Panc1 (cell line): ENCODE data around the gene SDK2. TPM values are rescaled to one million over a fixed set of nuclear protein-coding genes. Genes with fewer than 3 reads are reported as not detected.
"Not testable (repeated sequence)": the region's sequence is repeated elsewhere in the genome, so short reads cannot be mapped to it uniquely, and the experiment has no call there.

Experiments used
- ATAC-seq: fragments of 200-7000 bp; cut with Tn5 transposase; 2 replicates; pipeline ENCODE4 v1.9.1; 2020; ENCODE audit warnings: mild to moderate bottlenecking, moderate library complexity
- BruUV-seq: library from RNA; stranded (reverse); fragments of 400-500 nt; replicated peaks from 2 replicates; lab custom pipeline; 2021; lab: Mats Ljungman, UMichigan
- CTCF ChIA-PET: fragments of 300-600 bp; sonication (Branson Sonifier 250); formaldehyde crosslinking; loops from one replicate; lab custom pipeline; 2022; ENCODE audit warnings: antibody characterized with exemption; lab: Charles Lee
- POLR2A ChIA-PET: fragments of 300-600 bp; sonication (Branson Sonifier 250); formaldehyde crosslinking; loops from one replicate; lab custom pipeline; 2022; ENCODE audit warnings: antibody characterized with exemption; lab: Charles Lee
- DNase-seq: peaks from one replicate; pipeline ENCODE4 v3.0.0-alpha.2; 2010; ENCODE audit warnings: low read depth, low spot score
- H3K27ac ChIP-seq: 2 replicates; pipeline ENCODE4 v1.5.1; 2011; ENCODE audit warnings: mild to moderate bottlenecking, low read length, inconsistent platforms
- H3K27me3 ChIP-seq: fragments of 200-500 bp; sonication (Bioruptor generic); 2 replicates; pipeline ENCODE4 v1.6.0; 2014; ENCODE audit warnings: low read length, inconsistent platforms; ENCODE audit not compliant: control insufficient read depth, insufficient read depth
- H3K36me3 ChIP-seq: fragments of 200-500 bp; sonication (Bioruptor generic); 2 replicates; pipeline ENCODE4 v1.5.1; 2014; ENCODE audit warnings: inconsistent platforms, mild to moderate bottlenecking, low read length, moderate library complexity; ENCODE audit not compliant: control insufficient read depth, insufficient read depth
- H3K4me1 ChIP-seq: 2 replicates; pipeline ENCODE4 v1.5.1; 2011; ENCODE audit warnings: inconsistent platforms, mild to moderate bottlenecking, low read length, moderate library complexity; ENCODE audit not compliant: control insufficient read depth, insufficient read depth
- H3K4me3 ChIP-seq, 2 experiments: 2 replicates each; pipeline ENCODE4 v1.5.1; 2011 to 2012; ENCODE audit warnings: low read depth in 2 of 2, low read length in 2 of 2, mild to moderate bottlenecking in 2 of 2, inconsistent platforms in 1 of 2, moderate library complexity in 1 of 2
- H3K9me3 ChIP-seq: fragments of 200-500 bp; sonication (Bioruptor generic); 2 replicates; pipeline ENCODE4 v1.5.1; 2014; ENCODE audit warnings: low read depth, mild to moderate bottlenecking, inconsistent platforms, low read length, moderate library complexity; ENCODE audit not compliant: control insufficient read depth, insufficient read depth
- CTCF ChIP-seq: fragments of 450-650 bp; IDR thresholded peaks from 2 replicates; pipeline ENCODE4 v1.5.1; 2017; ENCODE audit warnings: mild to moderate bottlenecking
- POLR2AphosphoS5 ChIP-seq: IDR thresholded peaks from 2 replicates; pipeline ENCODE4 v1.6.1; 2012; ENCODE audit warnings: mild to moderate bottlenecking, low read depth, low read length, moderate library complexity
- REST ChIP-seq, 2 experiments: IDR thresholded peaks; 2 replicates each; pipeline ENCODE4 v1.6.1; 2011 to 2012; ENCODE audit warnings: low read depth in 2 of 2, control low read depth in 1 of 2, low read length in 1 of 2, mild to moderate bottlenecking in 1 of 2, moderate library complexity in 1 of 2; ENCODE audit not compliant: insufficient read depth in 1 of 2
- SIN3A ChIP-seq: IDR thresholded peaks from 2 replicates; pipeline ENCODE4 v1.6.1; 2012; ENCODE audit warnings: low read depth, mild to moderate bottlenecking, low read length, moderate library complexity, borderline replicate concordance; ENCODE audit not compliant: insufficient read depth
- TCF7L2 ChIP-seq: IDR thresholded peaks from 2 replicates; pipeline ENCODE4 v1.6.1; 2011; ENCODE audit warnings: mild to moderate bottlenecking, low read depth, low read length, inconsistent platforms
- in situ Hi-C: cut with HindIII; loops from 2 replicates; pipeline ENCODE4 v1.10.0; 2016; ENCODE audit warnings: low sequenced_read_pairs, low pct_unique_long_range_greater_than_20kb
- intact Hi-C: fragments of 100-400 bp; cut with micrococcal nuclease; formaldehyde crosslinking; loops from one replicate; pipeline ENCODE4 v1.10.0; 2022; ENCODE audit not compliant: unreplicated experiment
- total RNA-seq: library from RNA; stranded (reverse); gene quantifications from one replicate; pipeline ENCODE4 v1.2.1, GENCODE V29; 2021; ENCODE audit not compliant: unreplicated experiment

Gene SDK2
- total RNA-seq, 1 experiment from 2014 or later: 0.41 TPM

- Histone ChIP-seq H3K27me3 (no peaks in the 10 kb centered on the region), H3K27ac (no peak overlapping the region), H3K4me3 (no peak overlapping the region), H3K36me3 (no peaks in the 10 kb centered on the region), H3K4me1 (no peaks in the 10 kb centered on the region; the same call in 1 of the 2 replicates), H3K9me3 (no peaks in the 10 kb centered on the region)
- BruUV-seq: no TSS peak
- intact Hi-C loops: no loop called here
- no peak for DNase-seq
- CTCF ChIA-PET: no interaction called here
- no peak for TF ChIP-seq SIN3A
- no peak for TF ChIP-seq CTCF
- TF ChIP-seq POLR2AphosphoS5: no peak
- TF ChIP-seq REST (IDR thresholded peaks at IDR 0.05; ENCODE audit: insufficient read depth in 1 of 2, low read depth in 2 of 2, low read length in 1 of 2): no peak
- no peak for TF ChIP-seq TCF7L2
- ATAC-seq: no peak
- in situ Hi-C loops: no loop called here
- POLR2A ChIA-PET: interaction anchor here (0.6 kb wide), 1 partner anchor 568 kb away, joined by 9 read pairs; no protein-coding TSS in a partner anchor
Measured at GRCh38 chr17:73335591-73336407, 308.4 kb downstream of the SDK2 start.

GRCh38 chr17:73334771-73335513 lies 309.3 kb downstream of the SDK2 start:
- in situ Hi-C loops: no loop called here
- intact Hi-C loops: no loop called here
- no peaks in the 10 kb centered on the region for H3K36me3 ChIP-seq
- no TSS peak for BruUV-seq
- no peak overlapping the region for H3K27ac ChIP-seq
- no peaks in the 10 kb centered on the region for H3K9me3 ChIP-seq
- no peaks in the 10 kb centered on the region for H3K27me3 ChIP-seq
- POLR2A ChIA-PET: no interaction called here
- H3K4me3 ChIP-seq: no peak overlapping the region
- ATAC-seq (no peak), DNase-seq (no peak)
- CTCF ChIA-PET: no interaction called here
- no peak for TF ChIP-seq REST (IDR thresholded peaks at IDR 0.05; ENCODE audit: insufficient read depth in 1 of 2, low read depth in 2 of 2, low read length in 1 of 2)
- no peak for TF ChIP-seq TCF7L2
- no peak for TF ChIP-seq SIN3A
- TF ChIP-seq CTCF: no peak
- TF ChIP-seq POLR2AphosphoS5: no peak
- H3K4me1 ChIP-seq: no peaks in the 10 kb centered on the region

- H3K27me3 ChIP-seq, POLR2A ChIA-PET, H3K4me1 ChIP-seq, BruUV-seq, ATAC-seq, H3K36me3 ChIP-seq, CTCF ChIA-PET, H3K4me3 ChIP-seq, DNase-seq, intact Hi-C loops, H3K27ac ChIP-seq, in situ Hi-C loops, H3K9me3 ChIP-seq: not testable (repeated sequence)
Measured at GRCh38 chr17:73333445-73333844, 310.8 kb downstream of the SDK2 start.
